Stimulated activated CD8-positive, alpha-beta memory T cell treated with anti-CD3 and anti-CD28 coated beads, Interleukin-15, amount 100 ng/mL, for 24 hours (primary cell): ENCODE data around the gene ACACA.
A peak's percentile ranks its signal among the peaks of the same experiment; 100 is the strongest.
"Not testable (repeated sequence)": the region's sequence is repeated elsewhere in the genome, so short reads cannot be mapped to it uniquely, and the experiment has no call there.

Experiments
- DNase-seq: peaks from one replicate; pipeline ENCODE4 v3.0.0-alpha.2; 2020; ENCODE audit warnings: low read depth

ACACA gene

DNA sequence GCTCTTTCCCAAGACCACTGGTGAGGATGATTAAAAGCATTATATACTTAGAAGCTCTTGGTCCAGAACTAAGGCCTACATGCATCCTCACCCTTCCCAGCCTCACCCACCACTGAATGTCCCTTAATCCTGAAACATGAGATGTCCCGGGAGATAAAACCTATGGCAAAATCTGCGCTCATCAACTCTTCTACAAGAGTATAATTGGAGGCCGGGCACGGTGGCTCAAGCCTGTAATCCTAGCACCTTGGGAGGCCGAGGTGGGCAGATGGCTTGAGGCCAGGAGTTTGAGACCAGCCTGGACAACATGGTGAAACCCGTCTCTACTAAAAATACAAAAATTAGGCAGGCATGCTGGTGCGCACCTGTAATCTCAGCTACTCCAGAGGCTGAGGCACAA lies 13.3 kb downstream of the ACACA start:
- no peak for DNase-seq

DNA sequence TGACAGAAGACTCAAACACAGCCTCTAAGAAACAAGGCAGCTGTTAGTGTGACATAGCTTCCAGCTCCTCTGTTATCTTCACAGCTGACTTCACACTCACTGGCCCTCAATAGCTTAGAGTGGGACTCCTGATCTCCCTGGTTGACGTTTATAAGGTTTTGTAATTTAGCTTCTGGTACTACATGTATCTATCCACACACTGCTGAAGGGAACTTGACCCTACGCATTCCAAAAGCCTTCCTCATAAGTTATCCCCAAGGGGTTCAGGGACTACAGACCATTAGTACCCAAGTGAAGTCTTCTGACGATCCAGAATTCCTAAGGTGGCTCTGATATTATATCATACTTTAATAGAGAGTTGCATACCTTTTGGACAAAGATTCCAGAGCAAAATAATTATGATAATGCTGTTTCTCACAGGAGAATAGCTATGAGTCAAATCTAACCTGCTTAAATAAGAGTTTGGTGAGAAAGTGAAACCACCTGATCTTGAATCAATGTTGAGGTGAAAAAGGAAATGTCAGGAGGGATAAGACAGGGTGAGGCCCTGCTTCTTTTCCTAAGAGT lies 14.5 kb downstream of the ACACA start:
- no peak for DNase-seq

DNA sequence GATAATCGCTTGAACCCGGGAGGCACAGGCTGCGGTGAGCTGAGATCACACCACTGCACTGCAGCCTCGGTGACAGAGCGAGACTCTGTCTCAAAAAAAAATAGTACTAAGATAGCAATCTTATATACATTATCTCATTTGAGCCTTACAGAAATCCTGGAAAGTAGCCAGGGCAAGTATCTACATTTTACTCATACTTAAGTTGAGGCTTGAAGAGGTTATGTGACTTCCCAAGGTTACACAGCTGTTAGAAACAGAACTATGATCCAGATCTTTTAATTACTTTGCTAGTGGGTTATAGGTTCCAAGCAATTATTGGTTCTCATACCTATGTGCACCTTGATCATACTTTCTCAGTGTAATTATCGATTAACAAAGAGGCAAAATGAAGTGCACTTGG lies 15.5 kb downstream of the ACACA start:
- no peak for DNase-seq

DNA sequence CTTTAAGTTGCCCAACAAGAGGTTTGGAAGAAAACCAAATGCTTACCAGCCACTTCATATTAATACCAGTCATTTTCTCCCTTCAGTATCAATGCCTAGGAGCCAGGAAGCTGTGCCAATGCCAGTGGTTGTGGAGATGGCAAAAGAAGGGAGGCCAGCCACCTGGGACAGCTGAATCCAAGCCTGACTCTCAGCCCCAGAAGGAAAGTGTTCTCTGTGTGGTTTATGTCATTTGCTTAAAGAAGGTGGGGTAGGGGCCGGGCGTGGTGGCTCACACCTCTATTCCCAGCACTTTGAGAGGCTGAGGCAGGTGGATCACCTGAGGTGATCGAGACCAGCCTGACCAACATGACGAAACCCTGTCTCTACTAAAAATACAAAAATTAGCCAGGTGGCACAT lies 17.5 kb downstream of the ACACA start:
- no peak for DNase-seq

DNA sequence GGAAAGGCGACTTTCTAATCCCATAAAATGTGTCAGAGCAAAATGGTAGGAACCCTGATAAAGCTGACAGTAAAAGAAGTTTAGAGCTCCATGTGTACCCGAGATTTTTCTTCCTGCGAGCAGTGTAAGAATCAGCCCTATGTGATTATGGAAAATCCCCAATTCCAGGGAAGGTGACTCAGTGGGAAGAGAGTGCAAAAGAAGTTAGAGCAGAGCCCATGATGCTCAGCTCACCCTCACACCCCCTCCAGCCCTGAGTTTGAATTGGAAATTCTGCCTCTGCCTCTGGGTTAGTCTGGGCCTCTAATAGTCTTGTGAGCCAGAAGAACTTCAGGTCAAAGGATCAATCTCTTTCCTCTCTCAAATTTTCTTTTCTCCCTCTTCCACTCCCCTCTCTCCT lies 18.4 kb downstream of the ACACA start:
- DNase-seq, result no peak

DNA sequence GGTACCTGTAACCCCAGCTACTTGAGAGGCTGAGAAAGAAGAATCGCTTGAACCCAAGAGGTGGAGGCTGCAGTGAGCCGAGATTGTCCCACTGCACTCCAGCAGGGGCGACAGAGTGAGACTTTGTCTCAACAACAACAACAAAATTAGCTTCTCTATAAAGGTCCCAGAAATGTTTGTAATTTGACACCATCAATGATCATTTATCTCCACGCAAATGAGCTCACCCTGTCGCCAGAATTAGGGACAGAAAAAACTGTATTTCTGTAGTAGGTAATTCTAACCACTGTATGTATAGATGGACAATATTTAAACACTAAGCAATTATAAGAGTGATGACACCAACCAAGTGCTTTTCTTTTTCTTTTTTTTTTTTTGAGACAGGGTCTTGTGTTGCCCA lies 20.2 kb downstream of the ACACA start:
- no peak for DNase-seq

DNA sequence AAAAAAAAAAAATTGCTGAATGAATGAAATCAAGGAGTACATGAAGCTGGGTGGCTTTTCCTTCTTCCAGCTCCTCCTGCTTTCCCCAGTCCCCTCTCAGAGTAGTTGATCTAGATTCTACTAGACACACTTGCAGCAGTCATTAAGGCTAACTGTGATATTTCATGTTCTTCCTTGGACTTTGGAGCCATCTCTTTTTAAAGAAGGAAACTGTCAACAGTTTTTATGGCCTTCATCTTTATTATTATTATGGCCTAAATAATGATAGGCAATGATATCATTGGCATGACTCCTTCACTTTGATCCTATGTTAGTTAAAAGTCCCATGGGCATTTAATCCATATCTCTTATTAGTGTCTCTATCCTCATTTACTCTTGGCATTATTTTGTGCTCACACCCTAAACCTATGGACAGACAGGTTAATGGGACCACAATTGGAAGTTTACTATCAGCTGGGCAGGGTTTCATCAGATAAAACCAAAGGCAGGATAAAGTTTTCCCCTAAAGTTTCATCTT lies 21.1 kb downstream of the ACACA start:
- no peak for DNase-seq

DNA sequence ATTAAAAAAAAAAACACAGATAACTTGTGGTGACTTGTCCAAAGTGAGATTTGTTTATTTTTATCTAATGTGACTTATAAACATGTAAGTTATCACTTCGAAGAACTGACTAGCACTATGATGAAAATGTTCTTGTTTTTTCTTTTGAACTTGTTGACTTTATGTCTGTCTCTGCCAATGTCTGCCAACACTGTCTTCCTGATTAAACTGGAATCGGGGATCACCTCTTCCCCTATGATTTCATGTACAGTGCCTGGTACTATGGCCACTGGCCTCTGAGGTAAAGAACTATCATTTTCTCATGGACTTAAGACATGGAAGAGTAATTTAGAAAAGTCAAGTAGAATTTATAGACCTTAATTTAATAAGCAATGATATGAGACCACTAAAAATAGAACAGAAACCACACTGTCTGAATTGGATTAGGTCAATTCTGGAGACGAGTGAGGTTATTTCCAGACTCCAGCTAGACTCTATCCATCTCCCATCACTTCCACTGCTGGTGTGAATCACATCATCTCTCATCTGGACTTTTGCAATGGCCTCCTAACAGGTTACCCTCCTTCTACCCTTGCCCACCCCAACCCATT lies 22.0 kb downstream of the ACACA start:
- DNase-seq, result no peak

DNA sequence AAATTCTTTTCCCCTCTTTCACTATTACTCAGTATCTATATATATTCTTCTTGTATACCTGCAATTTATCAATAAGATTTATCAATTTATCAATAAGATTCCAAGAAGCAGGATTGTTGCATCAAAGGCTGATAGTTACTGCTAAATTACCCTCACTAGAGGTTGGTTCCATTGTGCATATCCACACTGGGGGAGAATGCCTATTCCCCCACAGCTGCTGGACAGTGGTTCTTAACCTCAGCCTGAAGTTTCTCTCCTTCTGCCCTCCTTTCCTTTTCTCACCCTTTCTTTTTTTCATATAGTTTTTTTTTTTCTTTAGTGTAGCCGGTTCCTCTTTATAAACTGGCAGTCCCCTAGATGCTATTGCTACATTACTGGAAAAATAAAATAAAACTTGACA lies 24.6 kb downstream of the ACACA start:
- DNase-seq, result no peak

DNA sequence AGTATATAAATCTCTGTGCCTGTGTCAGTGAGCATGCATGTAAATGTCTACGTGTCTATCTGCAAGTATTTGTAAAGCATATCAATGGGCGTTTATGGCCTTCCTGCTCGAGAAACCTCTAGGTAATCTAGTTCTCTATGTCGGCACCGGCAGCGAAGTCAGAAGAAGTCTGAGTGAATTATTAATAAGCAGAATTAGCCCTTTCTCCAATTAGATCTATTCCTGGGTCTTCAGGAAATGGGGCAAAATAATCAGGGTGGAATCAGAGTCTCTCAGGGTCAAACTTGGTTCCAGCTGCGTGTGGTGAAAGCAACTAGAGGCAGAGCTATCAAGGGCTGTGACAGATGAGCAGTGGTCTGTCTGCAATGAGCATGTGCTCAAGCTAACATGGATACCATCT lies 30.9 kb downstream of the ACACA start, which contains the start of gene C17orf78:
TSS of gene C17orf78 (plus strand) at position 280 of the 400 bp plus-strand sequence. CDS start at position 388, 108 bp downstream.
- no peak for DNase-seq

DNA sequence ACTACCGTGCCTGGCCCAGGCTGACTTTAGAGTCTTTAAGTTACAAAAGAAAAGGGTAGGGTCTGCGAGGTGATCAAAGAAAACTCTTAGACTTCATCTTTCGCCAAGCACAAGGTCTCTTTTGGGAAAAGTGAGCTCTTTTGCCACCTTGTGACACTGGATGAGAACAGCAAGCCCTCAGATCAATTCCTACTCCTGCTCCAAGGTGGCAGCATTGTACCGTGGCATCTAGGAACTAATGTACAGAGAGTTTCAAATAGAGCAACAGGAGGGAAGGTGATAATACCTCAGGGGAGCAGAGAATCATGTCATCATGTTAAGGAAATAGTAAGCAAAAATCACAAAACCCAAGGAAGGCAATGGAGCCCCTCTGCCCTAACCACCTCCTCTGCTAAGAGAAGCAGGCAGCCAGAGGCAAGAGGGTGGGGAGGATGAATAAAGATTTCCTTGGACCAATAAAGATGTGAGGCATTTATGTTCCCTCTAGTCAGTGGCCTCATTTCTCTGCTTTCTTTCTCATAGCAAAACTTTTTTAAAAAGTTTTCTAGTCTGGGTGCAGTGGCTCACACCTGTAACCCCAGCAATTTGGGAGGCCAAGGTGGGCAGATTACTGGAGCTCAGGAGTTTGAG lies 33.0 kb downstream of the ACACA start:
- DNase-seq, result no peak

DNA sequence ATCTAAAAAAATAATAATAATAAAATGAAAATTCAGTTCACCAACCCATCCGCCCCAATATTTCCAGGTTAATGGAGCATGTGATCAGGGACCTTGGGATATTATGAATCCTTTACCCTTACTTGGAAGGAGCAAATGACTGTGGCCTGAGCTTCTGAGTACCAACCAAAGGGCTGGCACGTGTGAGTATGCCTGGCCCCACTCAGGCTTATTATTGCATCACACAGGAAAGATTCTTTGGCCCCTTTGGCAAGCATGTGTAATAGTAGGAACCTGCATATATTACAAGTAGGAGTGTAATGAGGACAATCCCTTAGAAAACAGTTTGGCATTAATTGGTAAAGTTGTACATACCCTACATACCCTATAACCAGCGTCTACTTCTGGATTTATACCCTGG lies 38.1 kb downstream of the ACACA start:
- no peak for DNase-seq

DNA sequence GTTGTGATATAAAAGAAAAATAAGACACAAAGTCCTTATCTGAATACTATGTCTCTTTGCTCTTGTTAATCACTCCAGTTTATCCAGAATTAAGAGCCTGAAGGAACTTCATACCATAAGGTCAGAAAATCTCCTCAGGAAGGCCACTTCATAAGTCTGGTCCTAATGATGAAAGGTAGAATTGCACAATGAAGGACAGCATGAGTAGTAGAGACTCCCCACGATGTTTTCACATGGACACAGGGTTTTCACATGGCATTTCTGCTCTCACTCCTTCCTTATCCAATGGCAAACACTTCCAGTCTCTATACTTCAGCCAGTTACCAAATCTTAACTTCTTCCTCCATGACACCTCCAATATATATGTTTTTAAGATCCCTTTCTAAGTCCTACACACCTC lies 41.0 kb downstream of the ACACA start:
- no peak for DNase-seq

DNA sequence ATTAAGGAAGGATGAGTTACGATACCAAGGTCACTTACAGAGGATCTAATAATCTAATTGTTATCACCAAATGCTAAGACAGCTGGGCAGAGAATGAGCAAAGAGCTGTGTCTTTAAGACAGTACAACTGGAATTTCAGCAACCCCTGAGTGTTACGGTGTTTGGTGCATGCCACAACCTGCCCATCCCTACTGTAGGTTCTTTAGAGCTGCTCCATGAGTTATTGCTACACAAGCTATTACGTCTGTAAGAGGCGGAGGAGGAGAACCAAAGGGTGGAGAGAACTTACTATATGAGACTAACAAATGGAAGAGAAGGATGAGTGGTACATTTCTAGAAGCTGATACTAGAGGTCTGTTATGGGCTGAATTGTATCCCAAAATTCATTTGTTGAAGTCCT lies 45.1 kb downstream of the ACACA start:
- DNase-seq, result no peak

DNA sequence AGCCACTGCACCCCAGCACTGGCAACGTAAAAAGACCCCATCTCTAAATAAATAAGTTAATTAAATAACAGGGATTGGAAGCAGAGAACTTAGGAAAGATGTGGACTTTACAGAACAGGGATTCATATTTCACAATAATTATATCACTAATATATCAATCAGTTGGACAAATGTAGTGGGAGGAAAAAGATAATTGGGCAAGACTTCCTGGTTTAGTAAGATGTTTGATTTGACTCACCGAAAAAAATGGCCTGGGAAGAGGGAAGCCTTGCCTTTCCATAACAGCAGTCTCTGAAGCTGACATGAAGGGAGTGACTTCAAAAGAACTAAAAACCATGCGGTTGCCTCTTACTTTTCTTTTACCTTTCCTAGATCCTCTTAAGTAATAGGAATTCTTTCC lies 46.0 kb downstream of the ACACA start:
- DNase-seq, result no peak

DNA sequence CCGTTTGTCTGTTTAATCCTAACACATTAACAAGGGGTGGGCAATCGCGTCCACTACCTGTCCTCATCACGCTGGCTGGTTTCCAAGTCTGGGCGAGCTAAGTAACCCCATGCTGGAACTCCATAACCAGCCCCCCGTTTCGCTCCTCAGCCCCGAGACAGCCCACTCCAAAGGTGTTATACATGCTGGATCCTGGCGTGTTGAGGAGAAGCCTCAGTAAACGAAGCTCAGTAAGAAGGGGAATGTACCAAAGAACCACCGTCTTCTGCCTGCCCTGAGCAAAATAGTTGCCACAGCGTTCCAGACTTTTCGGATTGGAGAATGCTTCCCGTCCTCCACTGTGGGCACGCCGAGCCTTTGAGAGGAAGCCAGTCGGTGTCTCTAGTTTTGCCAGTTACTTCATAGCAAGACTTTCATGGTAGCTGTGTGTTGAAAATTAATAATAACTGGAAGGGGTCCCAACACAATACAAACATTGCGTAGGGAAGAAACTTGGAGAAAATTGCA lies 46.9 kb downstream of the ACACA start:
- DNase-seq, result no peak

DNA sequence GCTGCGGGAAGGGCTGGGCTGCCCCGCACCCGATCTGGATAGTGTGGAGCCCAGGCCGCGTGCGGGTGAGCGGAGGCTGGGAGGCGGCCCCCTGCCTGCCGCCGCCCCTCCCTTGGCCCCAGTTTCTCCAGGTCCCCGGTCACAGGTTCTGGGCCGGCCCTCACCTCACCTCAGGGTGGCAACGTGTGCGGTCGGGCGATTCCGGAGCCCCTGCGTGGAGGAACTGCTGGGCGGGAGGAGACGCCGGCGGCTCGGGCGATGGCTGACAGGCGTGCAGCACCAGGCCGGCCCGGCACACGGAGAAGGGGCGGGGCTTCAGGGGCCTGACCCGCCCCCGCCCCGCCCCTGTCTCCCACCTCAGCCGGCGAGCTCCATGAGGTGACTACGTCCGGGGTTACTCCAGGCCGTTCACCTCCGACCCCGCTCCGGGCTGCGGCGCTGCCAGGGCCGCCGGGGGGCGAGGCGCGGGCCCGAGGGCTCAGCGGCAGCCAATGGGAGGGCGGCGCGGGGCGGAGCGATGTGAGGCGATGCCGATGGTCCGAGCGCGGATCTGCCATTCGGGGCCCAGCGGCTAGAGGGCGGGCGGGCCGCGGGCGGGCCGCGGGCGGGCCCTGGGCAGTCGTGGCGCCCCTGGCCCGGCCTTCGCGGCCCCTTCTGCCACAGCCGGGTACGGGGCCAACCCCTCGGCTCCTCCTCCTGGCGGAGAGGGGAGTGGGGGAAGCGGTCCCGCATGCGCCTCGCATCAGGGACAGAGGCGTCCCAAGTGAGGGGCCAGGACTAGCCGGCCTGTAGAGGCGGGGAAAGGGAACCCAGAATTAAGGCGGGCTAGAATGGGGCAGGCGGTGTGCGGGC lies 47.6 kb downstream of the ACACA start:
- DNase-seq, result peak; percentile 74

DNA sequence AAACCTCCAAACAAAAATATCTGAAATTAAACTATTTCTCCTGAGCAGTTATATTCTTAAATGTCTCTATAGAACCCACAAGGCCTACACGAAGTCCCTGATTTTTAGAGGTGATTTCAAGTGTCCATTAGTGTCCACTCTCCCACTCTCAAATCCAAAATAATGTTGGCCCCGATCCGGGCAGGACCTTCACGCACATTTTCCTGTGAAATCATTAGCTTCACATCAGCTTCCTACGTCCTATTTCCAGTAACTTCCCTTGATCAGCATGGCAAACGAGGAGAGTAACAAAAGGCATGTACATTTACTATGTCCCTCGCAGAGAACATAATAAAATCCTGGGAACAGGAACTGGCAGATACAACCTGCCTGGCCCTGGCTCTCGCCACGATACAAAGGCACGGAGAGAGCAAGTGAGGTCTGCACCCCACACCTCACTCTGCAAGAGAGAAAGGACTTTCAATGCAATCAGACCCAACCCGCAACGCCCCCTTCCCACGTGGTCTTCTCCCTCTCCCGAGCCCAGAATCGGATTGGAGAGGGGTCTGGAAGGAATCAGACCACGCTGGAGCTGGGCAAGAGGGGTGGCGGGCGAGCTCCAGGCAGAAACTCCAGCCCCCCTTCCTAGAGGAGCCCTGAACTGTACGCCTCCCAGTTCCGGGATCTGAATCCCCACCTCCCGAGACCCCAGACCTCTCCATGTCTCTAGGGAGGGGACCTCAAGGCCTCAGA lies 48.4 kb downstream of the ACACA start:
- DNase-seq, result peak; percentile 3

DNA sequence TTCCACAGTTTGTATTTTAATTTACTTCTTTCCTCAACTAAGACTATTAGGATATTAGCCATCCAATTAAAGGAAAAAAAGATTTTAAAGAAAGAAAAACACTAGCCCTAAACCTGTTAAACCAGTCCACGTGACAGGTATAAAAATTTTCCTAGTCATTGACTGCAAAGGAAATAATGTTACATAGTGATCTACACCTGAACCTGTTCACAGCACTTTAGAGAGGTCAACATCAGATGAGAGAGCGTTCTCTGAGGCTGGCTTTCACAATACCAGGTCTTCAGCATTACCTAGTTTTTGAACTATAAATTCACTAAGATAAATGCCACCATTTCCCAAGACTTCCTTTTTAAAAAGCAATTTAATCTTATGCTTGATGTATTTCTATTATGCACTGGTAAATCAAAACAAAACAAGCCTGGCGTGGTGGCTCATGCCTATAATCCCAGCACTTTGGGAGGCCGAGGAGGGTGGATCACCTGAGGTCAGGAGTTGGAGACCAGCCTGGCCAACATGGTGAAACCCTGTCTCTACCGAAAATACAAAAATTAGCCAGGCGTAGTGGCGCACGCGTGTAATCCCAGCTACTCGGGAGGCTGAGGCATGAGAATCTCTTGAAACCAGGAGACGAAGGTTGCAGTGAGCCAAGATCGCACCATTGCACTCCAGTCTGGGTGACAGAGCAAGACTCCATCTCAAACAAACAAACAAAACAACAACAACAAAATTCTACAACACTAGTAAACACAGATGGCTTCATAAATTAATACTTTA lies 49.7 kb downstream of the ACACA start:
- DNase-seq, result not testable (repeated sequence)

DNA sequence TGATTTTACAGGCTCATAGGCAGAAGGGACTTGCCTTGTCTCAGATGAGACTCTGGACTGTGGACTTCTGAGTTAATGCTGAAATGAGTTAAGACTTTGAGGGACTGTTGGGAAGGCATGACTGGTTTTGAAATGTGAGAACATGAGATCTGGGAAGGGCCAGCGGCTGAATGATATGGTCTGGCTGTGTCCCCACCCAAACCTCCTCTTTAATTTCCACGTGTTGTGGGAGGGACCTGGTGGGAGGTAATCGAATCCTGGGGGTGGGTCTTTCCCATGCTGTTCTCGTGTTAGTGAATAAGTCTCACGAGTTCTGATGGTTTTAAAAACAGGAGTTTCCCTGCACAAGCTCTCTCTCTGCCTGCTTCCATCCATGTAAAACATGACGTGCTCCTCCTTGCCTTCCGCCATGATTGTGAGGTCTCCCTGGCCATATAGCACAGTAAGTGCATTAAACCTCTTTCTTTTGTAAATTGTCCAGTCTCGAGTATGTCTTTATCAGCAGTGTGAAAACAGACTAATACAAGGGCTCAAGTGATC lies 59.7 kb downstream of the ACACA start:
- DNase-seq, result not testable (repeated sequence)

DNA sequence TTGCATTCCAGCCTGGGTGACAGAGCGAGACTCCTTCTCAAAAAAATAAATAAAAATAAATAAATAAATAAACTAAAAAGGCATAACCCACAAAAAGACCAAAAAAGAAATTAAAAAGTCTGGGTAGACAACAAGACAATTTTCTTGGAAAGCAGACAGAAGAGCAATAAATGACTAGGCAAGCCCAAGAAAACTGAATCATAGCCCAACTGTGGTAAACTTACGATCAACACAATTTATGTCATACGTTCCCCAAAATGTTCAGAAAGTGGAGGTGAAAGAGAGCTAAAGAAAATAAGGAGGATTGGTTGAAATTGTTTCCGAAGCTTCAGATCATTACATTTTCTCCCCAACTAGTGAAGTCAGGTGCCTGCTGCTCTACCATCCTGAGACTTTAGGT lies 62.1 kb downstream of the ACACA start:
- no peak for DNase-seq
